GM12878 (cell line): ENCODE results near the gene TPH2. TPM values are rescaled to one million over a fixed set of nuclear protein-coding genes. Genes with fewer than 3 reads are reported as not detected.

Source experiments
- ATAC-seq: fragments of 200-7000 bp; cut with Tn5 transposase; 3 replicates; pipeline ENCODE4 v1.9.1; 2020; ENCODE audit warnings: mild to moderate bottlenecking, moderate library complexity
- BruUV-seq: library from RNA; stranded (reverse); fragments of 400-500 nt; replicated peaks from 2 replicates; lab custom pipeline; 2021; lab: Mats Ljungman, UMichigan
- CTCF ChIA-PET: fragments of 300-600 bp; sonication (Branson Sonifier 250); formaldehyde crosslinking; extraction: SDS; loops from one replicate; lab custom pipeline; 2021; ENCODE audit warnings: inconsistent platforms; lab: Yijun Ruan, JAX
- POLR2A ChIA-PET: fragments of 350-600 bp; formaldehyde crosslinking; extraction: SDS; loops from one replicate; lab custom pipeline; 2021; ENCODE audit warnings: inconsistent platforms; lab: Charles Lee
- RAD21 ChIA-PET: fragments of 300-600 bp; sonication (Branson Sonifier 250); formaldehyde crosslinking; loops from one replicate; lab custom pipeline; 2023; ENCODE audit warnings: antibody characterized with exemption; ENCODE audit not compliant: unreplicated experiment; lab: Charles Lee
- SMC1A ChIA-PET: fragments of 300-600 bp; sonication (Branson Sonifier 250); formaldehyde crosslinking; loops from one replicate; lab custom pipeline; 2023; ENCODE audit not compliant: unreplicated experiment, uncharacterized antibody; lab: Charles Lee
- DNase-seq: peaks from one replicate; pipeline ENCODE4 v3.0.0-alpha.2; 2011; ENCODE audit warnings: low read depth, low spot score
- FAIRE-seq: peaks from 3 replicates; lab custom pipeline; 2011; peaks lifted over from hg19 to GRCh38; lab: Jason Lieb, UNC
- H2AFZ ChIP-seq: 2 replicates; pipeline ENCODE4 v1.6.0; 2011; ENCODE audit warnings: low read depth, low read length, control low read depth; ENCODE audit not compliant: control insufficient read depth
- H3K27ac ChIP-seq: 2 replicates; pipeline ENCODE4 v1.5.1; 2011; ENCODE audit warnings: control low read depth; ENCODE audit not compliant: control insufficient read depth, insufficient read depth
- H3K27me3 ChIP-seq, 2 experiments: replicated peaks in 1 of 2; 2 replicates each; pipeline versions ENCODE4 v1.6.0 to v1.6.1; 2011; ENCODE audit warnings: low read length in 1 of 2; ENCODE audit not compliant: control insufficient read depth in 2 of 2, insufficient read depth in 2 of 2
- H3K36me3 ChIP-seq, 2 experiments: 2 replicates each; pipeline ENCODE4 v1.5.1; 2011; ENCODE audit warnings: low read length in 1 of 2; ENCODE audit not compliant: control insufficient read depth in 2 of 2, insufficient read depth in 2 of 2
- H3K4me1 ChIP-seq: 2 replicates; pipeline ENCODE4 v1.6.1; 2011; ENCODE audit warnings: mild to moderate bottlenecking, low read length, moderate library complexity, mixed read lengths; ENCODE audit not compliant: control insufficient read depth, insufficient read depth
- H3K4me2 ChIP-seq: 2 replicates; pipeline ENCODE4 v1.6.0; 2011; ENCODE audit warnings: control low read depth; ENCODE audit not compliant: control insufficient read depth, insufficient read depth
- H3K4me3 ChIP-seq: fragments of 200-600 bp; sonication (generic); 2 replicates; pipeline ENCODE4 v1.5.1; 2016
- H3K79me2 ChIP-seq: 2 replicates; pipeline ENCODE4 v1.6.0; 2011; ENCODE audit warnings: low read length; ENCODE audit not compliant: control insufficient read depth, insufficient read depth
- H3K9ac ChIP-seq: 2 replicates; pipeline ENCODE4 v1.8.0; 2011; ENCODE audit warnings: low read length, control low read depth, mixed read lengths; ENCODE audit not compliant: control insufficient read depth, insufficient read depth
- H3K9me3 ChIP-seq: replicated peaks from 3 replicates; pipeline ENCODE4 v1.5.1; 2011; ENCODE audit warnings: mild to moderate bottlenecking, low read length; ENCODE audit not compliant: control insufficient read depth, insufficient read depth
- H4K20me1 ChIP-seq: 2 replicates; pipeline ENCODE4 v1.6.0; 2011; ENCODE audit not compliant: control insufficient read depth, insufficient read depth
- ASH2L ChIP-seq: fragments of 300-600, 200-600 bp; sonication (generic); IDR thresholded peaks from 2 replicates; pipeline ENCODE4 v1.6.1; 2017; ENCODE audit warnings: low read depth, mild to moderate bottlenecking, borderline replicate concordance
- BCLAF1 ChIP-seq: fragments of 450-650 bp; IDR thresholded peaks from 2 replicates; pipeline ENCODE4 v1.6.1; 2017; ENCODE audit warnings: antibody characterized with exemption, mild to moderate bottlenecking, moderate library complexity
- BMI1 ChIP-seq: fragments of 450-650 bp; IDR thresholded peaks from 2 replicates; pipeline ENCODE4 v1.6.1; 2016; ENCODE audit warnings: mild to moderate bottlenecking, moderate library complexity, borderline replicate concordance
- ESRRA ChIP-seq: IDR thresholded peaks from 2 replicates; pipeline ENCODE4 v1.6.1; 2012; ENCODE audit warnings: mild to moderate bottlenecking, low read length, improper control_type of control experiment
- MEF2B ChIP-seq: fragments of 450-650 bp; IDR thresholded peaks from 2 replicates; pipeline ENCODE4 v1.6.1; 2018; ENCODE audit warnings: mild to moderate bottlenecking, moderate library complexity; ENCODE audit not compliant: partially characterized antibody, poor library complexity, severe bottlenecking
- PAX5 ChIP-seq: IDR thresholded peaks from 2 replicates; pipeline ENCODE4 v1.6.1; 2011; ENCODE audit warnings: low read depth, low read length, borderline replicate concordance
- RAD51 ChIP-seq: fragments of 450-650 bp; IDR thresholded peaks from 2 replicates; pipeline ENCODE4 v1.6.1; 2016; ENCODE audit warnings: moderate library complexity, mild to moderate bottlenecking, inconsistent platforms
- SKIL ChIP-seq: fragments of 450-650 bp; IDR thresholded peaks from 2 replicates; pipeline ENCODE4 v1.6.1; 2017; ENCODE audit warnings: mild to moderate bottlenecking, low read depth, inconsistent platforms; ENCODE audit not compliant: poor library complexity, severe bottlenecking
- SMARCA5 ChIP-seq: fragments of 450-650 bp; IDR thresholded peaks from 2 replicates; pipeline ENCODE4 v1.6.1; 2017; ENCODE audit warnings: mild to moderate bottlenecking
- SMC3 ChIP-seq: IDR thresholded peaks from 2 replicates; pipeline ENCODE4 v1.6.1; 2011; ENCODE audit warnings: low read length, improper control_type of control experiment, borderline replicate concordance
- STAT3 ChIP-seq: IDR thresholded peaks from 2 replicates; pipeline ENCODE4 v1.6.1; 2011; ENCODE audit warnings: low read depth, low read length, improper control_type of control experiment
- TCF7 ChIP-seq: IDR thresholded peaks from 2 replicates; pipeline ENCODE4 v1.6.1; 2014; ENCODE audit warnings: antibody characterized with exemption, borderline replicate concordance
- ZNF24 ChIP-seq: fragments of 450-650 bp; IDR thresholded peaks from 2 replicates; pipeline ENCODE4 v1.6.1; 2017; ENCODE audit warnings: antibody characterized with exemption, mild to moderate bottlenecking
- ZNF687 ChIP-seq: fragments of 450-650 bp; IDR thresholded peaks from 2 replicates; pipeline ENCODE4 v1.6.1; 2017; ENCODE audit warnings: mild to moderate bottlenecking, moderate library complexity
- ZSCAN29 ChIP-seq: fragments of 450-650 bp; IDR thresholded peaks from 2 replicates; pipeline ENCODE4 v1.6.1; 2017; ENCODE audit warnings: mild to moderate bottlenecking, moderate library complexity
- WGBS: methylation state at CpG from one replicate; pipeline ENCODE4 v1.1.6; 2016; ENCODE audit warnings: low lambda C conversion rate; ENCODE audit not compliant: insufficient replicate concordance, insufficient coverage; ENCODE audit errors: missing lambda C conversion rate; 5-methylcytosine and 5-hydroxymethylcytosine counted together
- in situ Hi-C: fragments of 300-500 bp; cut with MboI; formaldehyde crosslinking; loops from 9 replicates; pipeline ENCODE4 v1.14.3; 2018; ENCODE audit warnings: mixed read lengths
- intact Hi-C: fragments of 100-400 bp; cut with micrococcal nuclease; formaldehyde crosslinking; loops from one replicate; pipeline ENCODE4 v1.14.2; 2022; ENCODE audit not compliant: unreplicated experiment
- polyA plus RNA-seq, 11 experiments: library from polyadenylated mRNA; depleted of rRNA in 4 of 11; unstranded in 6 of 11; stranded (reverse) in 5 of 11; fragments of >200 nt; fragmentation: Nextera tagmentation in 4 of 11; fragmentation: Illumina TruSeq in 1 of 11; extraction: Ambion mirVana in 4 of 11; extraction: Trizol in 1 of 11; gene quantifications; 1 replicate in 1 of 11; 2 replicates in 10 of 11; pipeline versions ENCODE4 v1.2.1 to v1.2.3, GENCODE V29; 2011 to 2016; ENCODE audit warnings: inconsistent platforms in 2 of 11, missing spikeins in 2 of 11, low read depth in 1 of 11
- total RNA-seq, 4 experiments: library from RNA; depleted of rRNA in 3 of 4; stranded (reverse); fragments of >200 nt in 3 of 4; fragmentation: Illumina TruSeq in 1 of 4; extraction: Trizol in 1 of 4; gene quantifications; 2 replicates each; pipeline versions ENCODE4 v1.2.1 to v1.2.3, GENCODE V29; 2013 to 2021
- TF ChIP-seq, protein P1 (sequence below): IDR thresholded peaks from 2 replicates; pipeline ENCODE4 v1.6.1; 2011; ENCODE audit warnings: low read depth, mild to moderate bottlenecking, low read length, moderate library complexity, borderline replicate concordance; ENCODE audit errors: extremely low read depth

TPH2 gene
- total and polyA plus RNA-seq, 10 of the 15 experiments (the other 5 are each of a cell fraction or from before 2014, with no cell fraction given) = not detected

DNA sequence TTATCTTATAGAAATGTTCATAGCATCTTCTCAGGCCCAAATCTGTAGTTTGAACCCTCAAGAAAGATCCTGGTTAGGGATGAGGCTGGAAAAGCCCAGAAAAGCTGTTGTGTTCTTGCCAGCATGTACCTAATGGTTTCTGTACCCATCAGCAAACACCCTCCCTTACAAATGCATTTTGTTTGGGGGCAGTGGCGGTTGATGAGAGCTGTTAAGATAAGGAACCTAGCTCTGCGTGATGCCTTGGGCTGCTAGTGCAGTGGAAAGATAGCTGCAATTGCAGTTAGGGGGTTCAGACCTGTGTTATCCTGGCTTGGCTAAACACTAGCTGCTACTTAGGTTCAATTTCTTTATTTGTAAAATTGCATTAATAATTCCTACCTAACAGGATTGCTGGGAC is 3.6 kb downstream of the TPH2 start:
- SMC1A ChIA-PET = interaction anchor here (1.6 kb wide), 1 partner anchor 162 kb away, joined by 6 read pairs; no protein-coding TSS in a partner anchor
- FAIRE-seq = no peak
- TF ChIP-seq, protein P1, sequence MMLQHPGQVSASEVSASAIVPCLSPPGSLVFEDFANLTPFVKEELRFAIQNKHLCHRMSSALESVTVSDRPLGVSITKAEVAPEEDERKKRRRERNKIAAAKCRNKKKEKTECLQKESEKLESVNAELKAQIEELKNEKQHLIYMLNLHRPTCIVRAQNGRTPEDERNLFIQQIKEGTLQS = no peak
- TF ChIP-seq MEF2B = no peak
- TF ChIP-seq SKIL = no peak
- no peak for TF ChIP-seq STAT3
- TF ChIP-seq BCLAF1 = no peak
- TF ChIP-seq SMARCA5 = no peak
- no peak for TF ChIP-seq ZNF687
- no peak for TF ChIP-seq ZNF24
- TF ChIP-seq ESRRA = no peak
- no peak for TF ChIP-seq TCF7
- no peak for TF ChIP-seq SMC3
- TF ChIP-seq RAD51 = no peak
- TF ChIP-seq ASH2L = no peak
- no peak for TF ChIP-seq PAX5
- TF ChIP-seq ZSCAN29 = no peak
- no peak for TF ChIP-seq BMI1

More for the DNA sequence above, 3.6 kb downstream of the TPH2 start:
- no peaks in the 10 kb centered on the region; a peak in 1 of 4 replicates for H3K27me3 ChIP-seq
- no peak overlapping the region for H2AFZ ChIP-seq
- intact Hi-C loops = no loop called here
- no peak overlapping the region for H3K27ac ChIP-seq
- no peaks in the 10 kb centered on the region for H3K36me3 ChIP-seq
- ChIA-PET RAD21 (interaction anchor here (1.3 kb wide), 1 partner anchor 162 kb away, joined by 3 read pairs; no protein-coding TSS in a partner anchor), POLR2A (no interaction called here), CTCF (interaction anchor here (1.0 to 3.7 kb wide), 2 partner anchors 73 to 162 kb away, joined by 3 to 22 read pairs; no protein-coding TSS in a partner anchor)
- BruUV-seq = no TSS peak
- no peak overlapping the region for H3K4me3 ChIP-seq
- in situ Hi-C loops = no loop called here
- DNase-seq (no peak), ATAC-seq (no peak)
- no peaks in the 10 kb centered on the region for H3K4me1 ChIP-seq
- H3K9me3 ChIP-seq = no peaks in the 10 kb centered on the region
- H4K20me1 ChIP-seq = no peaks in the 10 kb centered on the region
- H3K4me2 ChIP-seq = no peak overlapping the region
- WGBS = 24% methylated on average over 2 of the region's 2 CpGs
- H3K79me2 ChIP-seq = no peaks in the 10 kb centered on the region
- no peak overlapping the region for H3K9ac ChIP-seq
